ENCODE measurements around the gene MAML1.
"Not testable (repeated sequence)": the region's sequence is repeated elsewhere in the genome, so short reads cannot be mapped to it uniquely, and the experiment has no call there.

Gene MAML1
- total RNA-seq, result 56.0 to 90.1 reads per million in 2 donors

GRCh38 chr5:179732412-179732917, at the start of gene MAML1:
Gene MAML1 (plus strand): TSS chr5:179732822. CDS start chr5:179733113, 291 bp downstream.
- peak; percentile 96 for DNase-seq

- not testable (repeated sequence) for DNase-seq
Measured at GRCh38 chr5:179689212-179689611, 43.4 kb upstream of the MAML1 start.

DNA sequence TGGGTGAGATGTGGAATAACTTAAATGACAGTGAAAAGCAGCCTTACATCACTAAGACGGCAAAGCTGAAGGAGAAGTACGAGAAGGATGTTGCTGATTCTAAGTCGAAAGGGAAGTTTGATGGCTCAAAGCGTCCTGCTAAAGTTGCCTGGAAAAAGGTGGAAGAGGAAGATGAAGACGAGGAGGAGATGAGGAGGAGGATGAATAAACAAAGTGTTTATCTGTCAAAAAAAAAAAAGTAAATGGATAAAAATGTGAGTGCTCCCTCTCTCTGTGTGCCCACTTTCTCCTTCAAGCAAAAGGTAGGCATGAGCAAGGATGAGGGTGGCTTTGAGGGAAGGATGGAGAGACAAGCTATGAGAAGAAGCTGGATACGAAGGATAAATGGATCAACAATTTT, 38.1 kb upstream of the MAML1 start:
- no peak for DNase-seq

GRCh38 chr5:179696603-179697002, 36.0 kb upstream of the MAML1 start:
- no peak for DNase-seq

- no peak for DNase-seq
Measured at GRCh38 chr5:179697108-179697507, 35.5 kb upstream of the MAML1 start.

GRCh38 chr5:179697543-179697942, 35.1 kb upstream of the MAML1 start:
- not testable (repeated sequence) for DNase-seq

DNA sequence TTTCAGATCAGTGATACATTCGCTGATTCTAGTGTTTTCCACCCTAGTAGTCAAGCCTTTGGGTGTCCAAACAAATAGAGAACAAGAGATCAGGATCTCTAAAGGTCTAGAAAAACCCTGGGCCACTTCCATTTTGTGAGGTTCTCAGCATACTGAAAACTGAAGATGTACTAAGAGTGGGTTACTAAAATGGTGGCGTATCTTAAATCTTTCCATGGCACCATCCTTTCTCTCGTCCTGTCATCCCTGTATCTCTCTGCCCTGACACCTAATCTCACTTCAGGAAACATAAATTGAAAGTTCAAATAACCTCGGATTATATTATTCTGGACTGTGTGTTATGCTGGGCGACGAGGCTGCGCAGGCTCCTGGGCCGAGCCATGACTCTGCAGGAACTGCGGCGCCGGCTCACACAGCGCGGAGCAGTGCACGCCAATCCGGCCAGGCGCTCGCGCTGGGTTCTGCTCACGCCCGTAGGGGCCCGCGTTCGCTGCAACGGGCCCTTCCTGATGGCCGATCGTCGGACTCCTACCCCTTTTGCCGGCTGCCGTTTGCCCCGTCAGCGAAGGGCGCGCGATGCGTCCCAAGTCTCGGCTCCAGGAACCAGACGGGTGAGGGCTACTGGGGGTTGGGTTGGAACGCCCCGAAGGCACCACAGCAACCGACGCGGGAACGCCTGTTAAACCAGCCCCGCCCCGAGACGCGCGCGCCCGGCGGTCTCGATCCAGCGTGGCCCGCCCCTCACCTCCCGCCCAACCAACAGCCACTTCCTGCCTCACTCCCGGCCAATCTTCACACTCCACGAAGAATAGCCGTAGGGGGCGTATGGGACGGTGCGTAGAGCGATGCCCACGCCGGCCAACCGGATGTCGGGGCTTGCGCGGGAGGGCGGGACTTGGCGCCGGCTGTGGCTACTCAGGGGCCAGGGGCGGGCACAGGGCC, 34.4 kb upstream of the MAML1 start:
- peak; percentile 97 for DNase-seq

GRCh38 chr5:179698935-179699615, 33.5 kb upstream of the MAML1 start, which contains the start of gene CANX:
Gene CANX (plus strand): TSS chr5:179698967. CDS start chr5:179705682, 6,715 bp downstream.
- no peak for DNase-seq

DNA sequence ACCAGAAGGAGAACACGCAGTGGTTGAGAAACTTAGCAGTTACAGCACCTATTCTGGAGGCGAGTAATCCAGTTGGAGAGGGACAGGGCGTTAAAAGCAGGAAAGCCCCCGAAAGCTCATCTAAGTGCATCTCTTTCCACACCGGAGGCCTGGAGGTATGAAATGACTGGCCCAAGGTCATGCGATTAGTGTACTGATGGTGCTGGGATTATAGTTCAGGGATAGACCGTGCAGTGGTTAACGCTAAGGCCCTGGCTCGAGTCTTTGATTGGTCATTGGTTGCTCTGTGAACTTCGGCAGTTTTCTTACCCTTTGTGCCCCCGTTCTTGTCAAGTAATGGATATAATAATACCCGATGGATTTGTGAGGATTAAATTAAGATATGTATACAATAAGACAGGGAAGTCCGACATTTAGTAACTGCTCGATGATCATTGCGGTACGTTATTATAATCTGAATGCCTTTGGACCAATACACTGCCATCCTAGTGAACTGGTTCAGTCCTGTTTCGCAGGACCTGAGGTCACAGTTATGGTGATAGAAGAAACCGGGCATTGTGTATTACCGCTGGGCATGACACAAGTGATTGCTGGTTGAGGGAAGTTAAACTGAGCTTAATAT, 32.9 kb upstream of the MAML1 start:
- no peak for DNase-seq

- no peak for DNase-seq
Measured at GRCh38 chr5:179700401-179700918, 32.2 kb upstream of the MAML1 start.

DNA sequence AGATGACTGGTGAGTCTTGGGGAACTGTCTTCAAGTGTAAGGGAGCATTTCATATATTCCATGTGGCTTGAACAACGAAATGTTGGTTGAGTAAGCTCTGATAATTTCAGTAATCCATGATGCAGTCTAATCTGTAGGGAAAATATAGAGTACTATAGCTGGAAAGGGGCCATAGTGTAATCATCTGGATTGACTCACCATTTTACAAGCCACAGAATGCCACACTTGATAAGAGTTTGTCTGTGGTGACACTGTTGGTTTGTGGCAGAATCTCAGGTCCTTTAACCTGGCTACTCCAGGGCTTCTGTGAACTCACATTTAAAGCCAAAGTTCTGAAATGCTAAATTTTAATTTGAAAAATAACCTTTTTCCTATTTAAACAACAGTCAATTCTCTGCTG, 16.3 kb upstream of the MAML1 start:
- DNase-seq, result no peak

GRCh38 chr5:179720222-179720621, 12.4 kb upstream of the MAML1 start:
- DNase-seq, result no peak

- no peak for DNase-seq
Measured at GRCh38 chr5:179724163-179724562, 8.5 kb upstream of the MAML1 start.

DNA sequence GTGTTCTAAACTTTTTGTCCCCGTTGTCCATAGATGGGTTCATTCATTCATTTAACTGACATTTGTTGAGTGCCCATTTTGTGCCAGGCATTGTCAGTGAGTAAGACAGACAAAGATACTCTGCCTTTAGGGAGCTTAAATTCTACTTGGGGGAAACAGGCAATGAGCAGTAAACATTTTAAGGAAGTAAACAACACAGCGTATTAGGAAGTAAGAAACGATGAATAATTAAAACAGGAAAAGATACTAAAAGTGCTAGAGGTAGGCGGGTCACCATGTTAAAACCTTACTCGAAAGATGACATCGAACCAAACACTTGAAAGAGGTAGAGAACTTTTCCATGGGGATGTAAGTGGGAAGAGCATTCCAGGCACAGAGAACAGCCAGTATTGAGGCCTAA, 5.5 kb upstream of the MAML1 start:
- DNase-seq, result no peak

DNA sequence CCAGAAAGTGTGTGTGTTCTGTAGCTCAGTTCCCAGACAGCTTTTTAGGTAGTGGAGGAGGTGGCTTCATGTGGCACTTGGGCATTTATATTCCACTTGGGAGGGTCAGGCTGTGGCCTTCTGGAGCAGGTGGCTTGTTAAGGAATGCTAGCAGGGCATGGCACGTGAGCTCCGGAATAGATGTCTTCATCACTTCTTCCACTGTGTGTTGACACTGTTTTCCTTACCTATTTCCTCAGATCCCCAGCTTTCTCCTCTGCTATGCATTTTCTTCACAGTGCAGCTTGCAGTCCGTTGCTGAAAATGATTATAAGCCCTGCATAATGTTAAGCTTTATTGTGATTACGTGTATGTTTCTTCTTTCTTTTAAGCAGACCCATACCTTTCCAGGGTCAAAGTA, 3.3 kb upstream of the MAML1 start:
- no peak for DNase-seq

- no peak for DNase-seq
Measured at GRCh38 chr5:179729727-179730126, 2.9 kb upstream of the MAML1 start.

DNA sequence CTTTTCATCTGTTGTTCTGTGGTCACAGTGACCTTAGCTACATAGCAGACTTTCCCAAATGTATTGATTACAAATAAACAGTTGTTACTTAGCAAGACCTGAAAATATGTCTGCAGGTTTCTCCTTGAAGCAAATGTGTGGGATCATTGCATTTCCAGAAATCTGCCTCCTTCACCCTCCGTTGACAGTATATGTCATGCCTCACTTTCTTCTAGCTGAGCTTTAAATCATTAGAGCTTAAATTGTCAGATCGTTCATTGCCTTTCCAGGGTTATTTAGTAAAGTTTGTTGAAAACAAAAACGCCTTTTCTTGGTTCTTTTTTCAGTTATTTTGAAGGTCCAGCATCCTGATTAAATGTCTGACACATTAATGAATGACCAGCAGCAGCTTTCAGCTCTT, 2.3 kb upstream of the MAML1 start:
- DNase-seq, result no peak

DNA sequence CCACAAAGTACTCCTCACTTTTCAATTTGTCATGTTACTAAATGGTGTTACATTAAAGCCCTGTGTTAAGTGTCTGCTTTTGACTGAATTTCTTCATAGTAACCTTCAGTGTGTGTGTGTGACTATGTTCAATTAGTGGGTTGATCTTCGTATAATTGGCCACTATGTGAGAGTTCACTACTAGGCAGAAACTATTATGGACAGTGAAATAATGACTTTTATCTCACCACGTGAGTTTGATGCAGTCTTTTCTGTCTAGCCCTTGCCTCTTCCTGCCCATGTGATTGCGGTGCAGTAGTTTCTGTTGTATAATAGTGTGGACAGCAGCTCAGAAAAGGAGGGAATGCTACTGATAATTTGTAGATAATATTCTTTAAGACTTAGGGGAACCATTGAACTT, 1.8 kb upstream of the MAML1 start:
- DNase-seq, result no peak

GRCh38 chr5:179731791-179732411, 721 bp upstream of the MAML1 start:
- no peak for DNase-seq

GRCh38 chr5:179732918-179733771, 523 bp downstream of the MAML1 start:
- peak; percentile 32 for DNase-seq

- DNase-seq, result no peak
Measured at GRCh38 chr5:179733772-179734126, 1.1 kb downstream of the MAML1 start.
